SU-DHL-6 (cell line): Measurements from ENCODE around the gene NOX3.
"Not testable (repeated sequence)": the region's sequence is repeated elsewhere in the genome, so short reads cannot be mapped to it uniquely, and the experiment has no call there.

ENCODE experiments used
- H2AFZ ChIP-seq: fragments of 200-600 bp; sonication (generic); 2 replicates; pipeline ENCODE4 v1.6.1; 2014; ENCODE audit warnings: low read depth, mild to moderate bottlenecking, moderate library complexity, mixed read lengths, antibody characterized with exemption, low read length; ENCODE audit not compliant: severe bottlenecking
- H3F3A ChIP-seq: fragments of 200-600 bp; shearing (Covaris generic); 2 replicates; pipeline ENCODE4 v1.6.0; 2016; ENCODE audit warnings: antibody characterized with exemption, mild to moderate bottlenecking; ENCODE audit not compliant: insufficient read depth
- H3K27ac ChIP-seq: fragments of 200-600 bp; sonication (generic); 2 replicates; pipeline ENCODE4 v1.5.1; 2016; ENCODE audit warnings: low read depth, mild to moderate bottlenecking, low read length, moderate library complexity, mixed read lengths
- H3K27me3 ChIP-seq: fragments of 200-600 bp; sonication (generic), shearing (Covaris generic); 2 replicates; pipeline ENCODE4 v1.6.0; 2014; ENCODE audit warnings: mild to moderate bottlenecking, low read length
- H3K36me3 ChIP-seq: fragments of 200-600 bp; sonication (generic); 2 replicates; pipeline ENCODE4 v1.6.1; 2014; ENCODE audit warnings: mild to moderate bottlenecking, low read length, mixed read lengths
- H3K4me2 ChIP-seq: fragments of 300-600, 200-600 bp; shearing (Covaris generic), sonication (generic); 2 replicates; pipeline ENCODE4 v1.6.0; 2014; ENCODE audit warnings: low read length, low read depth, mild to moderate bottlenecking; ENCODE audit not compliant: poor library complexity, severe bottlenecking
- H3K4me3 ChIP-seq: fragments of 200-600 bp; sonication (generic); 2 replicates; pipeline ENCODE4 v1.5.1; 2014; ENCODE audit warnings: antibody characterized with exemption, low read length, mild to moderate bottlenecking, mixed read lengths; ENCODE audit not compliant: insufficient read depth, poor library complexity, severe bottlenecking
- H3K79me2 ChIP-seq: fragments of 200-600 bp; sonication (generic); 2 replicates; pipeline ENCODE4 v1.6.1; 2014; ENCODE audit warnings: mild to moderate bottlenecking, low read length, moderate library complexity; ENCODE audit not compliant: insufficient read depth
- H3K9ac ChIP-seq: fragments of 200-600 bp; sonication (generic); 2 replicates; pipeline ENCODE4 v1.7.0; 2014; ENCODE audit warnings: mild to moderate bottlenecking, low read length
- H3K9me2 ChIP-seq: fragments of 200-600 bp; sonication (generic); replicated peaks from 2 replicates; pipeline ENCODE4 v1.6.1; 2014; ENCODE audit warnings: low read length; ENCODE audit not compliant: insufficient read depth
- H3K9me3 ChIP-seq: fragments of 200-600 bp; sonication (generic); 2 replicates; pipeline ENCODE4 v1.6.1; 2014; ENCODE audit warnings: low read length, mixed read lengths; ENCODE audit not compliant: insufficient read depth
- H4K20me1 ChIP-seq: fragments of 200-600 bp; sonication (generic); 2 replicates; pipeline ENCODE4 v1.6.1; 2014; ENCODE audit warnings: low read depth, mild to moderate bottlenecking, antibody characterized with exemption, low read length, moderate library complexity, mixed read lengths
- EZH2phosphoT487 ChIP-seq: fragments of 200-600 bp; sonication (generic), shearing (Covaris generic); conservative IDR thresholded peaks from 2 replicates; pipeline ENCODE4 v1.6.1; 2018; ENCODE audit warnings: mild to moderate bottlenecking, antibody characterized with exemption, low read length, moderate library complexity, mixed read lengths
- TF ChIP-seq, protein P1 (sequence below): fragments of 200-600 bp; sonication (generic); IDR thresholded peaks from one replicate; pipeline ENCODE4 v1.5.1; 2017; ENCODE audit warnings: antibody characterized with exemption, mild to moderate bottlenecking, low read length, moderate library complexity; ENCODE audit not compliant: insufficient read depth, poor library complexity, severe bottlenecking

NOX3 gene

GRCh38 chr6:155364844-155365437 lies 90.7 kb downstream of the NOX3 start:
- H3K4me3 ChIP-seq: no peak overlapping the region
- no peaks in the 10 kb centered on the region for H3K79me2 ChIP-seq
- H3K4me2 ChIP-seq: no peak overlapping the region
- H3K9ac ChIP-seq: no peak overlapping the region
- H3K27ac ChIP-seq: no peak overlapping the region
- no peaks in the 10 kb centered on the region for H3K27me3 ChIP-seq
- H3K9me3 ChIP-seq: no peaks in the 10 kb centered on the region
- no peaks in the 10 kb centered on the region for H3K9me2 ChIP-seq
- H3F3A ChIP-seq: no peaks in the 10 kb centered on the region
- H4K20me1 ChIP-seq: no peaks in the 10 kb centered on the region
- TF ChIP-seq EZH2phosphoT487: no peak
- TF ChIP-seq, protein P1, sequence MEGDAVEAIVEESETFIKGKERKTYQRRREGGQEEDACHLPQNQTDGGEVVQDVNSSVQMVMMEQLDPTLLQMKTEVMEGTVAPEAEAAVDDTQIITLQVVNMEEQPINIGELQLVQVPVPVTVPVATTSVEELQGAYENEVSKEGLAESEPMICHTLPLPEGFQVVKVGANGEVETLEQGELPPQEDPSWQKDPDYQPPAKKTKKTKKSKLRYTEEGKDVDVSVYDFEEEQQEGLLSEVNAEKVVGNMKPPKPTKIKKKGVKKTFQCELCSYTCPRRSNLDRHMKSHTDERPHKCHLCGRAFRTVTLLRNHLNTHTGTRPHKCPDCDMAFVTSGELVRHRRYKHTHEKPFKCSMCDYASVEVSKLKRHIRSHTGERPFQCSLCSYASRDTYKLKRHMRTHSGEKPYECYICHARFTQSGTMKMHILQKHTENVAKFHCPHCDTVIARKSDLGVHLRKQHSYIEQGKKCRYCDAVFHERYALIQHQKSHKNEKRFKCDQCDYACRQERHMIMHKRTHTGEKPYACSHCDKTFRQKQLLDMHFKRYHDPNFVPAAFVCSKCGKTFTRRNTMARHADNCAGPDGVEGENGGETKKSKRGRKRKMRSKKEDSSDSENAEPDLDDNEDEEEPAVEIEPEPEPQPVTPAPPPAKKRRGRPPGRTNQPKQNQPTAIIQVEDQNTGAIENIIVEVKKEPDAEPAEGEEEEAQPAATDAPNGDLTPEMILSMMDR: no peak
- no peak overlapping the region for H2AFZ ChIP-seq
- H3K36me3 ChIP-seq: no peaks in the 10 kb centered on the region

GRCh38 chr6:155364021-155364420 lies 91.6 kb downstream of the NOX3 start:
- not testable (repeated sequence) for H3K9me2 ChIP-seq, H3K27ac ChIP-seq, H3F3A ChIP-seq, H4K20me1 ChIP-seq, H3K36me3 ChIP-seq, H3K27me3 ChIP-seq, H3K9me3 ChIP-seq, H2AFZ ChIP-seq, H3K9ac ChIP-seq, H3K4me3 ChIP-seq, H3K4me2 ChIP-seq, H3K79me2 ChIP-seq

GRCh38 chr6:155362968-155363632 lies 92.5 kb downstream of the NOX3 start:
- H3K27me3 ChIP-seq, H3K36me3 ChIP-seq, H4K20me1 ChIP-seq, H3K9me2 ChIP-seq, H3K27ac ChIP-seq, H3K4me3 ChIP-seq, H3K9ac ChIP-seq, H3K79me2 ChIP-seq, H2AFZ ChIP-seq, H3F3A ChIP-seq, H3K9me3 ChIP-seq, H3K4me2 ChIP-seq: not testable (repeated sequence)

DNA sequence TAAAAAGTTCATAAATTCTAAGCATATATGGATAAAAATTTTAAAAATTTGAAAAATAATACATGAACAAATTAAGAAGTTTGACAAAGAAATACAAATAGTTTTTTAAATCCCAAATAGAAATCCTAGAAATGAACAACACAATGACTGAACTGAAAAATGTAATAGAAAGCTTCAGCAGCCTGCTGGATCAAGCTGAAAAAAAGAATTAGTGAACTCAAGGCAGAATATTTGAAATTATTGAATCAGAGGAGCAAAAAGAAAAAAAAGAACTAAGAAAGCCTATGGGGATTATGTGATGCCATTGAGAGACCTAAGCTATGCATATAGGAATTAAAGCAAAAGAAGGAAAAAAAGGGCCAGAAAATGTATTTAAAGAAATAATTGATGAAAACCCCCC lies 101.5 kb downstream of the NOX3 start:
- Histone ChIP-seq H3K9me3 (peaks cover 18% of the 10 kb centered on the region; the same call in 1 of the 2 replicates), H4K20me1 (no peaks in the 10 kb centered on the region), H3K9me2 (no peaks in the 10 kb centered on the region), H3K4me2 (no peak overlapping the region), H3F3A (no peaks in the 10 kb centered on the region), H3K9ac (no peak overlapping the region), H3K4me3 (no peak overlapping the region), H3K36me3 (peaks cover 19% of the 10 kb centered on the region), H3K79me2 (no peaks in the 10 kb centered on the region), H3K27ac (no peak overlapping the region), H3K27me3 (no peaks in the 10 kb centered on the region), H2AFZ (no peak overlapping the region)
- TF ChIP-seq, protein P1: no peak
- no peak for TF ChIP-seq EZH2phosphoT487
